RWPE2 (cell line): ENCODE measurements around the gene DTHD1.
A peak's percentile ranks its signal among the peaks of the same experiment; 100 is the strongest.

ENCODE experiments used
- ATAC-seq: fragments of 200-7000 bp; cut with Tn5 transposase; 3 replicates; pipeline ENCODE4 v1.9.1; 2021; ENCODE audit warnings: low read depth
- DNase-seq: peaks from one replicate; pipeline ENCODE4 v3.0.0-alpha.2; 2020; ENCODE audit warnings: low spot score
- H3K27ac ChIP-seq: fragments of 450-650 bp; 2 replicates; pipeline ENCODE4 v1.5.1; 2017; ENCODE audit warnings: mild to moderate bottlenecking; ENCODE audit not compliant: poor library complexity, severe bottlenecking
- H3K27me3 ChIP-seq: fragments of 250-450 bp; sonication (Bioruptor Pico); 2 replicates; pipeline ENCODE4 v1.5.1; 2021; ENCODE audit warnings: mild to moderate bottlenecking, moderate library complexity; ENCODE audit not compliant: insufficient read depth, poor library complexity, severe bottlenecking
- H3K36me3 ChIP-seq: fragments of 250-450 bp; sonication (Bioruptor Pico); 2 replicates; pipeline ENCODE4 v1.5.1; 2020; ENCODE audit warnings: low read depth, mild to moderate bottlenecking, moderate library complexity
- H3K4me1 ChIP-seq: fragments of 250-450 bp; sonication (Bioruptor Pico); 2 replicates; pipeline ENCODE4 v1.5.1; 2021; ENCODE audit warnings: mild to moderate bottlenecking, moderate library complexity; ENCODE audit not compliant: insufficient read depth, poor library complexity, severe bottlenecking
- H3K4me3 ChIP-seq: fragments of 250-450 bp; sonication (Bioruptor Pico); 2 replicates; pipeline ENCODE4 v1.5.1; 2021; ENCODE audit warnings: mild to moderate bottlenecking, moderate library complexity; ENCODE audit not compliant: severe bottlenecking
- H3K9me3 ChIP-seq: fragments of 250-450 bp; sonication (Bioruptor Pico); 2 replicates; pipeline ENCODE4 v1.5.1; 2021; ENCODE audit warnings: mild to moderate bottlenecking, moderate library complexity; ENCODE audit not compliant: severe bottlenecking
- TF ChIP-seq, protein P1 (sequence below): fragments of 450-650 bp; IDR thresholded peaks from one replicate; pipeline ENCODE4 v1.5.1; 2017; ENCODE audit warnings: mild to moderate bottlenecking, moderate library complexity; ENCODE audit not compliant: poor library complexity, severe bottlenecking

Gene DTHD1

DNA sequence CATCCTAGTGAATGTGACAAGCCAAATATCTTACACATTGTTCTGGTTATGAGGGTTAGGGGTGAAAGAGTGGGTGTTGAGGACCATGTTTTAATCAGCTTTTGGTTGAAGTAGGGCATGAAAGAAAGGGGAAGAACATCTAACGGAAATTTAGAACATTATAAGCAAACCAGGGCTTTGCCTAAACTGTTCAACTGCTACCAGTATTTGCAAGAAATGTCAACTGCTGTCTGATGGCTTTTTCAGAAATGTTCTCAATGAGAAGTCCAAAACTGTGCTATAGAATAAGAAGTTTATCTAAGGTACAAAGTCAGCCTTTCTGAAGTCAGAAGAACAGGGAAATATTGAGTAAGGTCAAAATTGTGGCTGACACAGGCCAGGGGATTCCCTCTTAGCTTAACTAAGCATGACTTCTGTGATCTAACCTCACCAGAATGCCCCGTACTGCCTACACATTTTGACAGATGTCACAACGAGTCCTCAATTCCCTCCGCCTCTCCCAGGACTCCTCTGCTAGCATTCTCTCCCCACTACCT lies 67.1 kb downstream of the DTHD1 start:
- ATAC-seq: no peak

GRCh38 chr4:36349938-36350549 lies 68.6 kb downstream of the DTHD1 start:
- no peak overlapping the region for H3K4me3 ChIP-seq
- no peak for ATAC-seq
- DNase-seq: no peak
- H3K9me3 ChIP-seq: no peaks in the 10 kb centered on the region
- H3K27me3 ChIP-seq: no peaks in the 10 kb centered on the region
- H3K36me3 ChIP-seq: no peaks in the 10 kb centered on the region
- TF ChIP-seq, protein P1, sequence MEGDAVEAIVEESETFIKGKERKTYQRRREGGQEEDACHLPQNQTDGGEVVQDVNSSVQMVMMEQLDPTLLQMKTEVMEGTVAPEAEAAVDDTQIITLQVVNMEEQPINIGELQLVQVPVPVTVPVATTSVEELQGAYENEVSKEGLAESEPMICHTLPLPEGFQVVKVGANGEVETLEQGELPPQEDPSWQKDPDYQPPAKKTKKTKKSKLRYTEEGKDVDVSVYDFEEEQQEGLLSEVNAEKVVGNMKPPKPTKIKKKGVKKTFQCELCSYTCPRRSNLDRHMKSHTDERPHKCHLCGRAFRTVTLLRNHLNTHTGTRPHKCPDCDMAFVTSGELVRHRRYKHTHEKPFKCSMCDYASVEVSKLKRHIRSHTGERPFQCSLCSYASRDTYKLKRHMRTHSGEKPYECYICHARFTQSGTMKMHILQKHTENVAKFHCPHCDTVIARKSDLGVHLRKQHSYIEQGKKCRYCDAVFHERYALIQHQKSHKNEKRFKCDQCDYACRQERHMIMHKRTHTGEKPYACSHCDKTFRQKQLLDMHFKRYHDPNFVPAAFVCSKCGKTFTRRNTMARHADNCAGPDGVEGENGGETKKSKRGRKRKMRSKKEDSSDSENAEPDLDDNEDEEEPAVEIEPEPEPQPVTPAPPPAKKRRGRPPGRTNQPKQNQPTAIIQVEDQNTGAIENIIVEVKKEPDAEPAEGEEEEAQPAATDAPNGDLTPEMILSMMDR: no peak
- H3K27ac ChIP-seq: no peak overlapping the region
- no peaks in the 10 kb centered on the region for H3K4me1 ChIP-seq

More for the DNA sequence above, 67.1 kb downstream of the DTHD1 start:
- Histone ChIP-seq H3K9me3 (no peaks in the 10 kb centered on the region), H3K4me1 (no peaks in the 10 kb centered on the region), H3K36me3 (no peaks in the 10 kb centered on the region), H3K27me3 (no peaks in the 10 kb centered on the region), H3K4me3 (no peak overlapping the region), H3K27ac (no peak overlapping the region)
- no peak for DNase-seq
- TF ChIP-seq, protein P1: no peak

- no peak overlapping the region for H3K4me3 ChIP-seq
- no peaks in the 10 kb centered on the region for H3K27me3 ChIP-seq
- no peaks in the 10 kb centered on the region for H3K9me3 ChIP-seq
- H3K4me1 ChIP-seq: no peaks in the 10 kb centered on the region
- ATAC-seq: peak; percentile 58; the same call in 1 of the 3 replicates
- TF ChIP-seq, protein P1: peak; percentile 90
- H3K36me3 ChIP-seq: no peaks in the 10 kb centered on the region
- H3K27ac ChIP-seq: no peak overlapping the region
- DNase-seq: no peak
Observed at GRCh38 chr4:36351082-36351666, 69.8 kb downstream of the DTHD1 start.

DNA sequence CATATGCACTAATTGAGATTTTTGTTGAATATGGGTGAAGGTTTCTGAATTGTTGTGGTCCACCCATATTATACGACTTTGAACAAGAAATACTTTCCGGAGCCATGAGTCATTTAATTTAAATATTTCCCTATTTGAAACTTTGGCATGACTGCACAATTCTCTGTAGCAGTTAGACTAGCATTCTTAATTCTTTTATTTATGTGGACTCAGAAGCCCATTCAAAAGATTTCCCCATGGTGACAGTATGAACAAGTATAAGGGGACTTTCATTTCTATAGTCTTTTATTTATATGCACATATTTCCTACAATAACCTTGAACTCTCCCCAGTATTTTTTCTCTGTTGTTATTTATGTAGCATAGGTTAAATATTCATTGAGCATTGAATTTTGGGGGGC lies 72.6 kb downstream of the DTHD1 start:
- no peaks in the 10 kb centered on the region for H3K27me3 ChIP-seq
- no peaks in the 10 kb centered on the region for H3K9me3 ChIP-seq
- no peak overlapping the region for H3K27ac ChIP-seq
- ATAC-seq (no peak), DNase-seq (no peak)
- H3K4me1 ChIP-seq: no peaks in the 10 kb centered on the region
- H3K36me3 ChIP-seq: no peaks in the 10 kb centered on the region
- TF ChIP-seq, protein P1: no peak
- H3K4me3 ChIP-seq: no peak overlapping the region

DNA sequence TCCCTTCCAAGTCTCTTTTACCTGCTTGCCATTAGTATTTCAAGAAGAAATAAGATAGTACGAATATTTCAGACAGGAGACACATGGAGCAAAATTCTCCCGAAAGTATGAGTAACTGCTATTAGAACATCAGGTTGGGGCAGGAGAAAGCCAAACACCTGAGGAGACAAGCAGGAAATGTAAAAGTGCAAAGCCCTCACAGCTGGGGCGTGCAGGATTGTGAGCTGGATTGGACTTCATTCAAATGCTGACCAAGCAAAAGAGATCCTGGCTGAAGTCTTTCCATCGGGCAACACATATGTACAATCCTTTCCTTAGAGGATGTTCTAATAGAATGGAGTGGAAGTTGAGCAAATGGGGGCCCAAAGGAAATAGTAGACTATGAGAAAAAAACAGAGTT lies 76.8 kb downstream of the DTHD1 start:
- no peaks in the 10 kb centered on the region for H3K36me3 ChIP-seq
- H3K4me3 ChIP-seq: no peak overlapping the region
- H3K27me3 ChIP-seq: no peaks in the 10 kb centered on the region
- DNase-seq (no peak), ATAC-seq (no peak)
- no peaks in the 10 kb centered on the region for H3K9me3 ChIP-seq
- TF ChIP-seq, protein P1: no peak
- H3K4me1 ChIP-seq: no peaks in the 10 kb centered on the region
- H3K27ac ChIP-seq: no peak overlapping the region
